Prostate gland (tissue), 2 donors: ENCODE measurements around the gene NEIL3. TPM values are rescaled to one million over a fixed set of nuclear protein-coding genes. Genes with fewer than 3 reads are reported as not detected.

Experiments used
- DNase-seq: peaks from one replicate; pipeline ENCODE4 v3.0.0-alpha.2; 2019; ENCODE audit warnings: low spot score
- H3K27ac ChIP-seq, 2 donors: fragments of 200-600 bp; sonication (generic); 2 replicates each; pipeline ENCODE4 v1.5.1; 2017 to 2019
- H3K27me3 ChIP-seq: fragments of 200-600 bp; sonication (generic); replicated peaks from 2 replicates; pipeline ENCODE4 v1.5.1; 2019; ENCODE audit not compliant: insufficient read depth
- H3K36me3 ChIP-seq, 2 donors: fragments of 200-600 bp; sonication (generic); 1 replicate in 1 of 2; 2 replicates in 1 of 2; pipeline versions ENCODE4 v1.5.1 to v1.8.1; 2017 to 2019
- H3K4me1 ChIP-seq: fragments of 200-600 bp; sonication (generic); replicated peaks from 2 replicates; pipeline ENCODE4 v1.5.1; 2019
- H3K4me3 ChIP-seq, 2 donors: fragments of 200-600 bp; sonication (generic); 2 replicates each; pipeline ENCODE4 v1.5.1; 2017 to 2019
- H3K9me3 ChIP-seq: fragments of 200-600 bp; sonication (generic); 2 replicates; pipeline ENCODE4 v1.5.1; 2017
- POLR2A ChIP-seq: fragments of 450-650 bp; IDR thresholded peaks from one replicate; pipeline ENCODE4 v1.6.1; 2016; ENCODE audit warnings: antibody characterized with exemption, mild to moderate bottlenecking
- POLR2AphosphoS5 ChIP-seq: sonication (generic); formaldehyde crosslinking; IDR thresholded peaks from one replicate; pipeline ENCODE4 v1.6.1; 2017; ENCODE audit warnings: antibody characterized with exemption
- WGBS: methylation state at CpG from one replicate; pipeline ENCODE4 v1.1.5; 2018; 5-methylcytosine and 5-hydroxymethylcytosine counted together
- intact Hi-C: fragments of 100-400 bp; cut with DNase I; formaldehyde crosslinking; loops from one replicate; pipeline ENCODE4 v1.14.2; 2022
- total RNA-seq, 2 donors: library from RNA; depleted of rRNA; stranded (reverse); fragments of >200 nt; gene quantifications; one replicate each; pipeline ENCODE4 v1.1.0, GENCODE V29; 2016
- TF ChIP-seq, protein P1 (sequence below), 4 experiments: fragments of 200-600 bp in 2 of 4; fragments of 450-650 bp in 2 of 4; sonication (generic) in 2 of 4; IDR thresholded peaks; 1 replicate in 3 of 4; 2 replicates in 1 of 4; pipeline ENCODE4 v1.5.1; 2016 to 2019; ENCODE audit warnings: antibody characterized with exemption in 4 of 4, mild to moderate bottlenecking in 2 of 4, moderate library complexity in 2 of 4

The NEIL3 gene
- total RNA-seq, 2 donors from 2014 or later = 0.51 to 0.59 TPM

DNA sequence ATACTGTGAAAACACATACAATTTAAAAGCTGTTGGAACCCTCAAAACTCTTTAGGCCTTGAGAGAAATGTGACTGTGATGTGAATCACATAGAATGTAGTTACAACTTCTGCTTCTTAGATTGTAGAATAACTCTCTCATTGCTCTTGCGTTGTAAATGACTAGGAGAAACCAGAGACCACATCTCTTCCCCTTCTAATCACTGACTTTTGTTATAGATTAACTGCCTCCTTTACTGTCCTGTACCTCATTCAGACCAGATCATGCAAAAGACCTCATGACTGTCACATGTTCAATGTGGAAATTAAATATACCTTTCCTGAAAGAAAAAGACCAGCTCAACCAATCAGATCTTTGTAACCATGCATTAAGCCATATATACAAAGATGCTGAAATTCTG, 43.2 kb upstream of the NEIL3 start:
- TF ChIP-seq POLR2AphosphoS5 (no peak), POLR2A (no peak)
- TF ChIP-seq, protein P1, sequence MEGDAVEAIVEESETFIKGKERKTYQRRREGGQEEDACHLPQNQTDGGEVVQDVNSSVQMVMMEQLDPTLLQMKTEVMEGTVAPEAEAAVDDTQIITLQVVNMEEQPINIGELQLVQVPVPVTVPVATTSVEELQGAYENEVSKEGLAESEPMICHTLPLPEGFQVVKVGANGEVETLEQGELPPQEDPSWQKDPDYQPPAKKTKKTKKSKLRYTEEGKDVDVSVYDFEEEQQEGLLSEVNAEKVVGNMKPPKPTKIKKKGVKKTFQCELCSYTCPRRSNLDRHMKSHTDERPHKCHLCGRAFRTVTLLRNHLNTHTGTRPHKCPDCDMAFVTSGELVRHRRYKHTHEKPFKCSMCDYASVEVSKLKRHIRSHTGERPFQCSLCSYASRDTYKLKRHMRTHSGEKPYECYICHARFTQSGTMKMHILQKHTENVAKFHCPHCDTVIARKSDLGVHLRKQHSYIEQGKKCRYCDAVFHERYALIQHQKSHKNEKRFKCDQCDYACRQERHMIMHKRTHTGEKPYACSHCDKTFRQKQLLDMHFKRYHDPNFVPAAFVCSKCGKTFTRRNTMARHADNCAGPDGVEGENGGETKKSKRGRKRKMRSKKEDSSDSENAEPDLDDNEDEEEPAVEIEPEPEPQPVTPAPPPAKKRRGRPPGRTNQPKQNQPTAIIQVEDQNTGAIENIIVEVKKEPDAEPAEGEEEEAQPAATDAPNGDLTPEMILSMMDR (IDR thresholded peaks at IDR 0.05) = no peak
- Histone ChIP-seq H3K4me1 (no peaks in the 10 kb centered on the region), H3K4me3 (no peak overlapping the region), H3K27me3 (no peaks in the 10 kb centered on the region), H3K27ac (no peak overlapping the region), H3K9me3 (no peaks in the 10 kb centered on the region), H3K36me3 (no peaks in the 10 kb centered on the region)
- intact Hi-C loops = no loop called here
- DNase-seq = no peak
- WGBS = 88% methylated on average over 1 of the region's 1 CpG

GRCh38 chr4:177267911-177268310, 41.8 kb upstream of the NEIL3 start:
- Histone ChIP-seq H3K27ac (no peak overlapping the region), H3K4me3 (no peak overlapping the region), H3K27me3 (no peaks in the 10 kb centered on the region), H3K4me1 (no peaks in the 10 kb centered on the region), H3K36me3 (no peaks in the 10 kb centered on the region), H3K9me3 (no peaks in the 10 kb centered on the region)
- TF ChIP-seq POLR2AphosphoS5 (no peak), POLR2A (no peak)
- TF ChIP-seq, protein P1 (IDR thresholded peaks at IDR 0.05) = no peak
- 97% methylated on average over 3 of the region's 3 CpGs for WGBS
- DNase-seq = no peak
- intact Hi-C loops = no loop called here

DNA sequence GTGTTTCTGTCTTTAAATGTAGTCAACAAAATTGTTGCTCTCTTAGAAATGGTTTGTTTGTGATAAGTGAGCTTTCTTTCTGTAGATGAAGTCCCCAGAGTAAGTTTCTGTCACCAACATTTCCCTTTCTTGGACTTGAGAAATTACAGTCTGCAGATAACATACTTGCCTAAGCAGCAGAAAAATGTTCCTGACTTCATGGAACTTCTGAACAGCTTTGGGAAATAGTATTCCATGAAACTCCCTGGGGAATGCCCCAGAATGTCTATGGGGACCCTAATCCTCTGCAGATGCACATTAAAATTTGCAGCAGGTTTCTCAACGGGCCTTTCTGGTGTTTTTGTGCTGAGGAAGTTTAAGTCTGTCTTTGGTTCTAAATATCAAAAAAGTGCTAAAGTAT, 38.6 kb upstream of the NEIL3 start:
- DNase-seq = no peak
- no peaks in the 10 kb centered on the region for H3K27me3 ChIP-seq
- H3K4me3 ChIP-seq = no peak overlapping the region
- H3K4me1 ChIP-seq = no peaks in the 10 kb centered on the region
- no peak for TF ChIP-seq POLR2A
- TF ChIP-seq, protein P1 (IDR thresholded peaks at IDR 0.05) = no peak
- no peak for TF ChIP-seq POLR2AphosphoS5
- H3K27ac ChIP-seq = no peak overlapping the region
- intact Hi-C loops = no loop called here
- H3K9me3 ChIP-seq = no peaks in the 10 kb centered on the region
- 71% methylated on average over 1 of the region's 1 CpG for WGBS
- no peaks in the 10 kb centered on the region for H3K36me3 ChIP-seq

DNA sequence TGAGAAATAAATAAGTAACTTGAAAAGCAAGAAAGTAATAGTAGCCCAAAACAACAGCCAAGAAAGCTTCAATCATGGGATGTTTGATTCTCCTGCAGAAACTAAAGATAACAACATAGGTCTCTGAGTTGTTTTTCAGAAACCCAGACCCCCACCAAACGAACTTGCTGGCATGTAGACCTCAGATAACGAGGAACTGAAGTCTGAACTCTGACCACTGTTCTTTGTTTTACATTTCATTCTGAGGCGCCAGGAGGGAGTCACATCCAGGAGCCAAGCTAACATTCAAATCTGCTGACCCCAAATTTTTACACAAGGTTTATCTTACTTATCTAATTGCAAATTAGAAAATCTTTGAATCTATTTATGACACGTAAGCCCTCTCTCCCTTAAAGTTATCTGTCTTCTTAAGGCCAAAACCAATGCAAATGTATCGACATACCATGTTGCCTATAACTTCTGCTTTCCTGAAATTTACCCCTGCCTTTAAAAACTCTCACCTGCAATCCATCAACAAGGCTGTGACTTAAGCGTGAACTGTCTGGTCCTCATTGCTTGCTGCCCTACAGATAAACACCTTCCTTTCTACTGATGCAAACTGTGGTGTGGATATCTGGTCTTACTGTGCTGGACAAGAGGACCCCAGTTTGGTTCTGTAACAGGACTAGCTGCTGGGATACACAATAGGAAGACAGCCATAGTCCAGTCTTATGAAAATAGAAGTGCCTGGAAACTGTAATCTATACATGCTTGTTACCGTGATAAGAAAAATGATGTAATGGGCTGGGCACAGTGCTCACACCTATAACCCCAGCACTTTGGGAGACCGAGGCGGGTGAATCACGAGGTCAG, 37.5 kb upstream of the NEIL3 start:
- Histone ChIP-seq H3K27ac (no peak overlapping the region), H3K27me3 (no peaks in the 10 kb centered on the region), H3K36me3 (no peaks in the 10 kb centered on the region), H3K9me3 (no peaks in the 10 kb centered on the region), H3K4me1 (no peaks in the 10 kb centered on the region), H3K4me3 (no peak overlapping the region)
- TF ChIP-seq, protein P1 (IDR thresholded peaks at IDR 0.05) = no peak
- no peak for TF ChIP-seq POLR2AphosphoS5
- TF ChIP-seq POLR2A = no peak
- WGBS = 83% methylated on average over 10 of the region's 10 CpGs
- intact Hi-C loops = no loop called here
- DNase-seq = no peak

GRCh38 chr4:177275999-177276398, 33.7 kb upstream of the NEIL3 start:
- H3K9me3 ChIP-seq = no peaks in the 10 kb centered on the region
- DNase-seq = no peak
- intact Hi-C loops = no loop called here
- H3K4me1 ChIP-seq = no peaks in the 10 kb centered on the region
- H3K27ac ChIP-seq = no peak overlapping the region
- no peak for TF ChIP-seq POLR2A
- TF ChIP-seq, protein P1 (IDR thresholded peaks at IDR 0.05) = no peak
- TF ChIP-seq POLR2AphosphoS5 = no peak
- WGBS = 73% methylated on average over 4 of the region's 4 CpGs
- no peaks in the 10 kb centered on the region for H3K36me3 ChIP-seq
- H3K4me3 ChIP-seq = no peak overlapping the region
- H3K27me3 ChIP-seq = no peaks in the 10 kb centered on the region
